ENCODE results near the gene TRIP4. TPM values are rescaled to one million over a fixed set of nuclear protein-coding genes. Genes with fewer than 3 reads are reported as not detected.

TRIP4 gene
- total RNA-seq, 1 experiment from 2014 or later = 21.7 TPM

DNA sequence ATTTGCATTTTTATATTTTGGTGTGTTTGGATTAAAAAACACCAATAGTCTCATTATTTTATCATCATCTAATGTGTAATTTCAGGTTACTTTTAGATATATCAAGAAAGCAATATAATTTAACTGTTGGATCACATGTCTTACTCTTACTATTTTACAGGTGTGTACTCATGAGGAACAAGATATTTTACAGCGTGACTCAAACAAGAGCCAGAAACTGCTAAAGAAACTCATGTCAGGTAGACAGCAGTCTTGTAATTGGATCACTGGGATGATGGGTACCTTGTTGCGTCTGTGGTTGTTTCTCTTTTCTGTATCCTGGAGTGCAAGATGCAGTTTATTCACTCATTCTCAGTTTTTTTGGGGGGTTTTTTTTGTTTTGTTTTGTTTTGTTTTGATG lies 12.9 kb downstream of the TRIP4 start:
- DNase-seq = no peak
- H3K79me2 ChIP-seq (ENCODE audit: insufficient read depth, low read length) = no peaks in the 10 kb centered on the region
- H3K4me1 ChIP-seq (ENCODE audit: insufficient read depth, low read length) = no peaks in the 10 kb centered on the region
- H4K20me1 ChIP-seq (ENCODE audit: control insufficient read depth, insufficient read depth, insufficient read length) = no peaks in the 10 kb centered on the region
- no peak overlapping the region for H3K4me2 ChIP-seq (ENCODE audit: insufficient read depth, insufficient read length, low read length)
- H3K4ac ChIP-seq (ENCODE audit: low read depth, low read length) = no peak overlapping the region
- H4K91ac ChIP-seq (ENCODE audit: insufficient read length, low read depth, low read length) = no peak overlapping the region
- Mint-ChIP-seq H3K27ac (peak overlapping the region in 1 of 3 experiments; percentile 22; a peak in 1 of 7 replicates), H3K27me3 (ENCODE audit: low read depth) (no peaks in the 10 kb centered on the region), H3K36me3 (ENCODE audit: insufficient read depth in 1 of 3, low read depth in 3 of 3) (peaks cover 19 to 60% (median 36%) of the 10 kb centered on the region in 3 experiments; a peak in 6 of 7 replicates), H3K4me3 (no peak overlapping the region), H3K4me1 (no peaks in the 10 kb centered on the region), H3K9me3 (no peaks in the 10 kb centered on the region)
- H4K8ac ChIP-seq (replicated peaks; ENCODE audit: insufficient read length, low read depth, low read length) = no peak overlapping the region
- H3K14ac ChIP-seq (ENCODE audit: insufficient read depth, low read length) = no peak overlapping the region
- no peak overlapping the region for H3K9ac ChIP-seq (ENCODE audit: extremely low read depth, insufficient read length, low read length)
- H2BK12ac ChIP-seq (ENCODE audit: insufficient read length, low read depth, low read length) = no peak overlapping the region
- no peak overlapping the region for H3K56ac ChIP-seq (ENCODE audit: insufficient read length, low read depth, low read length)
- no peak overlapping the region for H3T11ph ChIP-seq (ENCODE audit: low read length)
- no peak overlapping the region for H3K23ac ChIP-seq (ENCODE audit: insufficient read length, low read depth, low read length)
- H3K27me3 ChIP-seq (ENCODE audit: insufficient read depth, low read length) = no peaks in the 10 kb centered on the region
- no peak overlapping the region for H3K18ac ChIP-seq (ENCODE audit: insufficient read length, low read depth, low read length)
- no peaks in the 10 kb centered on the region for H3K23me2 ChIP-seq (ENCODE audit: insufficient read length, low read depth, low read length, poor library complexity, severe bottlenecking)
- no peaks in the 10 kb centered on the region for H3K9me3 ChIP-seq (ENCODE audit: control insufficient read depth, low read depth, low read length)
- no peak overlapping the region for H2AFZ ChIP-seq (ENCODE audit: low read length)
- no peak overlapping the region for H2AK5ac ChIP-seq (ENCODE audit: insufficient read length, low read length)
- no peak overlapping the region for H2BK15ac ChIP-seq (ENCODE audit: low read depth, low read length)
- TF ChIP-seq CTCF (conservative IDR thresholded peaks at IDR 0.05) = no peak
- no peak overlapping the region for H3K27ac ChIP-seq (ENCODE audit: insufficient read length, low read depth, low read length)
- no peak overlapping the region for H4K5ac ChIP-seq (ENCODE audit: insufficient read length, low read depth, low read length)
- H2BK120ac ChIP-seq (ENCODE audit: low read depth, low read length, poor library complexity, severe bottlenecking) = no peak overlapping the region
- H2BK5ac ChIP-seq (ENCODE audit: insufficient read length, low read length) = no peak overlapping the region
- no CpG with 5 or more reads among the region's 2 CpGs for WGBS (ENCODE audit: extremely low coverage, insufficient read length, low lambda C conversion rate)
- no peak overlapping the region for H2BK20ac ChIP-seq (ENCODE audit: low read depth, low read length, poor library complexity, severe bottlenecking)
- no peaks in the 10 kb centered on the region for H3K79me1 ChIP-seq (ENCODE audit: insufficient read depth, low read depth, low read length, poor library complexity, severe bottlenecking)
